Smooth muscle cell (in vitro differentiated cells): ENCODE measurements around the gene CAPSL. TPM values are rescaled to one million over a fixed set of nuclear protein-coding genes. Genes with fewer than 3 reads are reported as not detected.

Source experiments
- DNase-seq: peaks from one replicate; lab custom pipeline; 2025; ENCODE audit not compliant: unreplicated experiment; lab: John Stamatoyannopoulos, UW
- H2AFZ ChIP-seq: fragments of 200-600 bp; sonication (generic); 2 replicates; pipeline ENCODE4 v1.6.0; 2016; ENCODE audit warnings: antibody characterized with exemption, low read depth, mild to moderate bottlenecking
- H3F3A ChIP-seq: fragments of 200-600 bp; sonication (generic); 2 replicates; pipeline ENCODE4 v1.6.0; 2017; ENCODE audit warnings: antibody characterized with exemption, low read depth
- H3K27ac ChIP-seq: fragments of 200-600 bp; sonication (generic); 2 replicates; pipeline ENCODE4 v1.5.1; 2016; ENCODE audit warnings: low read depth, mild to moderate bottlenecking
- H3K27me3 ChIP-seq: fragments of 200-600 bp; sonication (generic); 2 replicates; pipeline ENCODE4 v1.6.1; 2016; ENCODE audit warnings: low read depth, mild to moderate bottlenecking
- H3K36me3 ChIP-seq: fragments of 200-600 bp; sonication (generic); 2 replicates; pipeline ENCODE4 v1.5.1; 2016; ENCODE audit warnings: low read depth
- H3K4me1 ChIP-seq: fragments of 200-600 bp; sonication (generic); 2 replicates; pipeline ENCODE4 v1.5.1; 2016; ENCODE audit warnings: low read depth
- H3K4me2 ChIP-seq: fragments of 200-600 bp; sonication (generic); 2 replicates; pipeline ENCODE4 v1.6.0; 2016; ENCODE audit warnings: mild to moderate bottlenecking
- H3K4me3 ChIP-seq: fragments of 200-600 bp; sonication (generic); 2 replicates; pipeline ENCODE4 v1.5.1; 2016; ENCODE audit warnings: mild to moderate bottlenecking
- H3K79me2 ChIP-seq: fragments of 200-600 bp; sonication (generic); 2 replicates; pipeline ENCODE4 v1.6.0; 2016; ENCODE audit warnings: low read depth, mild to moderate bottlenecking
- H3K9ac ChIP-seq: fragments of 200-600 bp; sonication (generic); 2 replicates; pipeline ENCODE4 v1.6.0; 2016; ENCODE audit warnings: low read depth
- H3K9me3 ChIP-seq: fragments of 200-600 bp; sonication (generic); replicated peaks from 2 replicates; pipeline ENCODE4 v1.5.1; 2016; ENCODE audit warnings: low read depth
- H4K20me1 ChIP-seq: fragments of 200-600 bp; sonication (generic); 2 replicates; pipeline ENCODE4 v1.6.0; 2016; ENCODE audit warnings: low read depth
- WGBS: methylation state at CpG from one replicate; pipeline ENCODE4 v1.1.7; 2016; ENCODE audit warnings: low lambda C conversion rate; 5-methylcytosine and 5-hydroxymethylcytosine counted together
- polyA plus RNA-seq: library from polyadenylated mRNA; unstranded; fragments of >200 nt; fragmentation: Nextera tagmentation; extraction: Ambion mirVana; gene quantifications from 2 replicates; pipeline ENCODE4 v1.2.1, GENCODE V29; 2016
- total RNA-seq: library from RNA; depleted of rRNA; stranded (reverse); fragments of >200 nt; gene quantifications from 2 replicates; pipeline ENCODE4 v1.2.3, GENCODE V29; 2014
- TF ChIP-seq, protein P1 (sequence below): fragments of 200-600 bp; sonication (generic); IDR thresholded peaks from 2 replicates; pipeline ENCODE4 v1.5.1; 2017; ENCODE audit warnings: borderline replicate concordance, mild to moderate bottlenecking, antibody characterized with exemption; ENCODE audit not compliant: insufficient read depth, poor library complexity, severe bottlenecking

The CAPSL gene
- total and polyA plus RNA-seq, 2 experiments from 2014 or later = 0.13 TPM; not detected in 1

GRCh38 chr5:35903631-35904203 is 34.7 kb downstream of the CAPSL start:
- H3K79me2 ChIP-seq = no peaks in the 10 kb centered on the region
- TF ChIP-seq, protein P1, sequence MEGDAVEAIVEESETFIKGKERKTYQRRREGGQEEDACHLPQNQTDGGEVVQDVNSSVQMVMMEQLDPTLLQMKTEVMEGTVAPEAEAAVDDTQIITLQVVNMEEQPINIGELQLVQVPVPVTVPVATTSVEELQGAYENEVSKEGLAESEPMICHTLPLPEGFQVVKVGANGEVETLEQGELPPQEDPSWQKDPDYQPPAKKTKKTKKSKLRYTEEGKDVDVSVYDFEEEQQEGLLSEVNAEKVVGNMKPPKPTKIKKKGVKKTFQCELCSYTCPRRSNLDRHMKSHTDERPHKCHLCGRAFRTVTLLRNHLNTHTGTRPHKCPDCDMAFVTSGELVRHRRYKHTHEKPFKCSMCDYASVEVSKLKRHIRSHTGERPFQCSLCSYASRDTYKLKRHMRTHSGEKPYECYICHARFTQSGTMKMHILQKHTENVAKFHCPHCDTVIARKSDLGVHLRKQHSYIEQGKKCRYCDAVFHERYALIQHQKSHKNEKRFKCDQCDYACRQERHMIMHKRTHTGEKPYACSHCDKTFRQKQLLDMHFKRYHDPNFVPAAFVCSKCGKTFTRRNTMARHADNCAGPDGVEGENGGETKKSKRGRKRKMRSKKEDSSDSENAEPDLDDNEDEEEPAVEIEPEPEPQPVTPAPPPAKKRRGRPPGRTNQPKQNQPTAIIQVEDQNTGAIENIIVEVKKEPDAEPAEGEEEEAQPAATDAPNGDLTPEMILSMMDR = no peak
- H2AFZ ChIP-seq = no peak overlapping the region
- no peaks in the 10 kb centered on the region for H3F3A ChIP-seq
- no peak overlapping the region for H3K9ac ChIP-seq
- H4K20me1 ChIP-seq = no peaks in the 10 kb centered on the region
- no peak overlapping the region for H3K4me3 ChIP-seq
- no peak for DNase-seq
- WGBS = 93% methylated on average over 6 of the region's 6 CpGs
- no peaks in the 10 kb centered on the region for H3K4me1 ChIP-seq
- no peaks in the 10 kb centered on the region for H3K9me3 ChIP-seq
- H3K4me2 ChIP-seq = no peak overlapping the region
- no peaks in the 10 kb centered on the region for H3K36me3 ChIP-seq
- no peaks in the 10 kb centered on the region for H3K27me3 ChIP-seq
- no peak overlapping the region for H3K27ac ChIP-seq

- DNase-seq = no peak
- Histone ChIP-seq H3K27ac (no peak overlapping the region), H3K79me2 (no peaks in the 10 kb centered on the region), H3K4me2 (no peak overlapping the region), H2AFZ (no peak overlapping the region), H3K27me3 (no peaks in the 10 kb centered on the region), H3K36me3 (no peaks in the 10 kb centered on the region), H3K4me1 (no peaks in the 10 kb centered on the region), H4K20me1 (no peaks in the 10 kb centered on the region), H3F3A (no peaks in the 10 kb centered on the region), H3K9ac (no peak overlapping the region), H3K4me3 (no peak overlapping the region), H3K9me3 (no peaks in the 10 kb centered on the region)
- TF ChIP-seq, protein P1 = no peak
- WGBS = 80% methylated on average over 2 of the region's 2 CpGs
These were observed 36.3 kb downstream of the CAPSL start for GRCh38 chr5:35902046-35902672.

- Histone ChIP-seq H3K27ac (no peak overlapping the region), H3K4me3 (no peak overlapping the region), H3F3A (no peaks in the 10 kb centered on the region), H2AFZ (no peak overlapping the region), H3K36me3 (no peaks in the 10 kb centered on the region), H3K27me3 (no peaks in the 10 kb centered on the region), H4K20me1 (no peaks in the 10 kb centered on the region), H3K4me1 (no peaks in the 10 kb centered on the region), H3K79me2 (no peaks in the 10 kb centered on the region), H3K9me3 (no peaks in the 10 kb centered on the region), H3K4me2 (no peak overlapping the region), H3K9ac (no peak overlapping the region)
- TF ChIP-seq, protein P1 = no peak
- 94% methylated on average over 3 of the region's 3 CpGs for WGBS
- DNase-seq = no peak
These were observed 37.3 kb downstream of the CAPSL start for GRCh38 chr5:35900972-35901695.
